Tibial artery (tissue), 4 donors: ENCODE results near the gene SLITRK4.

Experiments
- DNase-seq, 2 donors: peaks; one replicate each; pipeline ENCODE4 v3.0.0-alpha.2; 2019
- H3K27ac ChIP-seq, 2 donors: fragments of 200-600 bp; sonication (generic) in 1 of 2; 1 replicate in 1 of 2; 2 replicates in 1 of 2; pipeline ENCODE4 v1.5.1; 2018 to 2019; ENCODE audit warnings: mild to moderate bottlenecking in 1 of 2
- H3K27me3 ChIP-seq, 2 donors: fragments of 200-600 bp; sonication (generic) in 1 of 2; one replicate each; pipeline versions ENCODE4 v1.5.1 to v1.6.0; 2016 to 2019
- H3K36me3 ChIP-seq, 3 donors: fragments of 200-600 bp; sonication (generic) in 2 of 3; one replicate each; pipeline ENCODE4 v1.5.1; 2016 to 2019; ENCODE audit warnings: mild to moderate bottlenecking in 2 of 3
- H3K4me1 ChIP-seq, 4 donors: fragments of 200-600 bp; sonication (generic) in 2 of 4; 1 replicate in 3 of 4; 2 replicates in 1 of 4; pipeline ENCODE4 v1.5.1; 2016 to 2019
- H3K4me3 ChIP-seq, 2 donors: fragments of 200-600 bp; sonication (generic) in 1 of 2; 1 replicate in 1 of 2; 2 replicates in 1 of 2; pipeline ENCODE4 v1.5.1; 2018 to 2019; ENCODE audit warnings: mild to moderate bottlenecking in 2 of 2
- H3K9me3 ChIP-seq, 3 donors: fragments of 200-600 bp; sonication (generic) in 1 of 3; one replicate each; pipeline ENCODE4 v1.5.1; 2016 to 2019
- intact Hi-C: fragments of 100-400 bp; cut with DNase I; formaldehyde crosslinking; loops from one replicate; pipeline ENCODE4 v1.15.0; 2023; ENCODE audit warnings: low total_unique reads
- TF ChIP-seq, protein P1 (sequence below), 2 experiments: fragments of 200-600 bp in 1 of 2; fragments of 450-650 bp in 1 of 2; IDR thresholded peaks; one replicate each; pipeline ENCODE4 v1.5.1; 2017 to 2019; ENCODE audit warnings: antibody characterized with exemption in 2 of 2, mild to moderate bottlenecking in 1 of 2, moderate library complexity in 1 of 2

The SLITRK4 gene

GRCh38 chrX:143661286-143661685 lies 25.4 kb upstream of the SLITRK4 start:
- H3K27me3 ChIP-seq: no peaks in the 10 kb centered on the region
- DNase-seq: no peak
- no peak overlapping the region for H3K27ac ChIP-seq
- H3K4me1 ChIP-seq: no peaks in the 10 kb centered on the region
- TF ChIP-seq, protein P1, sequence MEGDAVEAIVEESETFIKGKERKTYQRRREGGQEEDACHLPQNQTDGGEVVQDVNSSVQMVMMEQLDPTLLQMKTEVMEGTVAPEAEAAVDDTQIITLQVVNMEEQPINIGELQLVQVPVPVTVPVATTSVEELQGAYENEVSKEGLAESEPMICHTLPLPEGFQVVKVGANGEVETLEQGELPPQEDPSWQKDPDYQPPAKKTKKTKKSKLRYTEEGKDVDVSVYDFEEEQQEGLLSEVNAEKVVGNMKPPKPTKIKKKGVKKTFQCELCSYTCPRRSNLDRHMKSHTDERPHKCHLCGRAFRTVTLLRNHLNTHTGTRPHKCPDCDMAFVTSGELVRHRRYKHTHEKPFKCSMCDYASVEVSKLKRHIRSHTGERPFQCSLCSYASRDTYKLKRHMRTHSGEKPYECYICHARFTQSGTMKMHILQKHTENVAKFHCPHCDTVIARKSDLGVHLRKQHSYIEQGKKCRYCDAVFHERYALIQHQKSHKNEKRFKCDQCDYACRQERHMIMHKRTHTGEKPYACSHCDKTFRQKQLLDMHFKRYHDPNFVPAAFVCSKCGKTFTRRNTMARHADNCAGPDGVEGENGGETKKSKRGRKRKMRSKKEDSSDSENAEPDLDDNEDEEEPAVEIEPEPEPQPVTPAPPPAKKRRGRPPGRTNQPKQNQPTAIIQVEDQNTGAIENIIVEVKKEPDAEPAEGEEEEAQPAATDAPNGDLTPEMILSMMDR (IDR thresholded peaks at IDR 0.05): no peak
- intact Hi-C loops: no loop called here
- no peaks in the 10 kb centered on the region for H3K36me3 ChIP-seq
- H3K4me3 ChIP-seq: no peak overlapping the region
- no peaks in the 10 kb centered on the region for H3K9me3 ChIP-seq

DNA sequence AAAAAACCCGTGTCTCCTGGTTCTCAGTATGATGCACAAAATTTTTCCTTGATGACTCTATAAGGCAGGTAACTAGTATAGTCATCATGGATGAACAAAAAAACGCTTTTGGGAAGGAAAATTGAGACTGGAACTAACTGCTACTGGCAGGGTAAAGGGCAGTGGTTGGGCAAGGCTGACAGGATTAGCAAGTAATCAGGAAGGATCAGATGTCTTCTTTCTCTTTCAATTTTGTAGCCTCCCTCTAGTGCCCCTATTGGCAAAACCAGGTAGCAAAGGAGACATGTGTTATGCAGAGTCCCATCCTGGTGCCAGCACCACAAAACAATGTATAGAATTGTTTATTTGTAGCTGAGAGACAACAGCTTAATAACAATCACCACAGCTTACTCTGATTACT lies 12.8 kb upstream of the SLITRK4 start:
- H3K36me3 ChIP-seq: no peaks in the 10 kb centered on the region
- intact Hi-C loops: no loop called here
- H3K4me3 ChIP-seq: no peak overlapping the region
- H3K4me1 ChIP-seq: no peaks in the 10 kb centered on the region
- H3K9me3 ChIP-seq: no peaks in the 10 kb centered on the region
- H3K27me3 ChIP-seq: no peaks in the 10 kb centered on the region
- DNase-seq: peak in 1 of 2 donors; percentile 22
- H3K27ac ChIP-seq: no peak overlapping the region
- TF ChIP-seq, protein P1 (IDR thresholded peaks at IDR 0.05): no peak

DNA sequence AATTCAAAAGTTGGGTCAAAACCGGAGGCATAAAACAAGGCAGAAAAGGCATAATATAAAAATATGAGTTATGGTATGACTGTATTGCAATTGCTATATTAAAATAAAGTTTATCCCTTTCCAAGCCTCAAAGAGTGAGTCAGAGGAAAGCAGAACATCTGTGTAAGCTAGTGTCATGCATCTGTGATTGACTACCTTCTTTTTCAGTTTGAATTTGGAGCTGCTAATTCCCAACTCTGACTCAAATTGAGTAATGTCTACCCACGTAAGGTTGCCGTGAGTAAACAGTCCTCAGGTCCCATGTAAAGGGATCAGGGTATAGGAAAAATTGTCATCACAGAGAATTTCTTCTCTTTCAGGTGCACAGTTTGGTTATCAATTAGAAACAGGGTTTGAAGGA lies 6.5 kb upstream of the SLITRK4 start:
- TF ChIP-seq, protein P1 (IDR thresholded peaks at IDR 0.05): no peak
- no peak overlapping the region for H3K27ac ChIP-seq

DNA sequence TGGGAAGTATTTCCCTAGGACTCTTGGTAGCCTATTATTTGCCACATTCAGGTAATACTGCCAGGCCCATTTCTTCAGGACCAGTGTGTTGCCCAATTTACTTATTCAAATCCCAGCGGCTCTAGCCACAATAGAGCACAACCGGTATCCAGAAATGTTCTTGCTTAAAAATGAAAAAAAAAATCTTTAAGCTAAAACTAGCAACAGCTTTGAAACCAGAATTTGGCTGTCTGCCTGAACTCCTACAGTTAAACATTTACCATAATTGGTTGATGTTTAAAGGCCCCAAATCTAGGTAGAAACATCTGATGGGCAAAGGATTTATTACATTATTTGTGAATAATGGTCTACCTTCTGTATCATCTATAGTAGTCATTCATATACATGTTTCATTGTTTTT lies 930 bp upstream of the SLITRK4 start:
- TF ChIP-seq, protein P1 (IDR thresholded peaks at IDR 0.05): no peak
- intact Hi-C loops: no loop called here
- H3K9me3 ChIP-seq: no peaks in the 10 kb centered on the region
- H3K27me3 ChIP-seq: no peaks in the 10 kb centered on the region
- DNase-seq: no peak
- no peak overlapping the region for H3K4me3 ChIP-seq
- H3K4me1 ChIP-seq: peaks cover 0 to 19% (median 0%) of the 10 kb centered on the region in 4 donors
- no peak overlapping the region for H3K27ac ChIP-seq
- H3K36me3 ChIP-seq: no peaks in the 10 kb centered on the region

More for the DNA sequence above, 6.5 kb upstream of the SLITRK4 start:
- Histone ChIP-seq H3K27me3 (no peaks in the 10 kb centered on the region), H3K36me3 (no peaks in the 10 kb centered on the region), H3K9me3 (no peaks in the 10 kb centered on the region), H3K4me1 (no peaks in the 10 kb centered on the region), H3K4me3 (no peak overlapping the region)
- intact Hi-C loops: no loop called here
- DNase-seq: no peak

DNA sequence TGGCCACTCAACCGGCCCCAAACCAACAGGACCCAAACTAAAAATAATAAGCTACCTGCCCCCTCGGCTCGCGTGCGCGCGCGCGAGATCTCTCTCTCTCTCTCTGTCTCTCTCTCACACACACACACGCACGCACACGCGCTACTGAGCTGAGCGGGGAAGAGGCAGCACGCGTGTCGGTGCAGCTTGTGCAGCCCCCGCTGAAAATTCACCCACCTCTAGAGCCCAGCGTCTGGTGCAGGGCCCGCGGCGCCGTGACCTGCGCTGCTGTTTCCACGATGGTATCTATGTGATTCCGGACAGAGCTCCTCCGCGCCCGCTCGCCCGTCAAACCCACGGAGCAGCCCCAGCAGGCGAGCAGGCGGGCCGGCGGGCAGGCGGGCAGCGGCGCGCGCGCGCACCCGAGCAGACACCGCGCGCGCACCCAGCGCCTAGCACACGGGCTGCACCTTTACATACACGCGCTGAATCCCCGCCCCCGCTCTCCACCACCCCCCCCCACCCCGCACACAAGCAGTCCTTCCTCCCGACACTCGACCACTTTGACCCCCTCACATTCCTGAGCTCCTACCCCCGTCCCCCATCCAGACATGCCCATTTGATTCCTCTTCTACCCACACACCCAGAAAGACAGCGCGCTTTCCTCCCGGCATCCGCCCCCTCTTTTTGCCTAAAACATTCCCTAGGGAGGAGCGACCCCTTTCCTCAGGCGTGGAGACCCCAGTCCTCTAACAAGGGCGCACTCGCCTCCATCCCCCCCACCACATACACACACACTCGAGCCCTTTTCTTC lies 1.0 kb downstream of the SLITRK4 start:
- Histone ChIP-seq H3K27ac (no peak overlapping the region), H3K27me3 (no peaks in the 10 kb centered on the region), H3K9me3 (no peaks in the 10 kb centered on the region), H3K4me3 (peak overlapping the region; percentile 46 to 54), H3K36me3 (no peaks in the 10 kb centered on the region), H3K4me1 (peaks cover 0 to 19% (median 0%) of the 10 kb centered on the region in 4 donors)
- intact Hi-C loops: no loop called here
- TF ChIP-seq, protein P1 (IDR thresholded peaks at IDR 0.05): no peak
- no peak for DNase-seq
